HG03159 (cell line): ENCODE measurements around the gene RUNDC3A.
A peak's percentile ranks its signal among the peaks of the same experiment; 100 is the strongest.
"Not testable (repeated sequence)": the region's sequence is repeated elsewhere in the genome, so short reads cannot be mapped to it uniquely, and the experiment has no call there.

ENCODE experiments used
- ATAC-seq: cut with Tn5 transposase; IDR thresholded peaks from one replicate; pipeline ENCODE4 v1.9.1; 2021; ENCODE audit warnings: mild to moderate bottlenecking, moderate library complexity; ENCODE audit not compliant: unreplicated experiment

Gene RUNDC3A

DNA sequence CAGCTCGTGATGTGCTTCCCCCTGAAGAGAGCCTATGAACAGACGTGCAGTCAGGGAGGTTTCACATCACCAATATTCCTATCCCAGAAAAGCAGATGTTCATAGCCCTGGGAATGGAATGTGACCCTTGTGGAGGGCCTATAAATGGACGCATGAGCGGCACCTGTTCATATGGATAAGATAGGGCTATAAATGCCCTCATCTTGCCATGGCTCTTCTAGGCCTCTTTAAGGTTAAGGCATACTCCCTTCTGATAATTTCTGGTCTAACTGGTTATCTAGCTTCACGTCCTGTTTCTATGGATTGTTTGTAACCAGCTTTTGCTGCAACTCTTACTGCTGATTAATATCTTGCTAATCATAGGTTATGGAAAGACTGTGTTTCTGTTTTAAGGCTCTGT, 32.2 kb downstream of the RUNDC3A start:
- not testable (repeated sequence) for ATAC-seq

DNA sequence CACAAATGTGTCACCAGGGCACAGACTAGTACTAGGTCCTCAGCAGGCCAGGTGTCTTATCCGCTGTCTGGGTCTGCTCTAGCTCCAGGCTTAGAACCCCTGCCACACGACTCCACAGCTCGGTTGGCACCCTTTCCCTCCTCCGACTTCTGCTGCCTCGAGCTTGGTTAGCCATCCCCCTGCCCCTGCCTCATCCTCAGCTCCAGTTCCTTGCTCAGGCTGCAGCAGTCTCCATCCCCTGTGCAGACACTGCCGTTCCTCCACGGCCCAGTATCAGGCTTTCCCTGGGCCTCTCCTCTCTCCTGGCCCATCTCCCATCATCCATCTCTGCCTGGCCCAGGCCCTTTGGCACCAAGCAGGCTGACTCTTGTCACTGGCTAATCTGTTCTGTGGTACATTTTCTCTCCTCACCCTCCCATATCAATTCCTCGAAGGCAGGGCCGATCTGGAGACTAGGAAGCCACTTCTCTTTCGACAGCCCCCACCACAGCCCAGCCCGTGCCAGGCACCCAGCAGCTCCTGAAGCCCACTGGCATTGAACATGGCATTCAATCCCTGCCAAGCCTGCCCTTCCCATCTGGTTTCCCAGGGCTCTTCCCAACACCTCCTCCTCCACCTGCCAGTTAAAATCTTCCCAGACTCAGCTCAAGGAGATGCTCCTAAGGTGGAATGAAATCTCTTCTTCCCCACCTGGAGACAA, 35.3 kb downstream of the RUNDC3A start:
- no peak for ATAC-seq

GRCh38 chr17:44344939-44345453, 36.6 kb downstream of the RUNDC3A start, which contains the start of gene GRN:
Gene GRN, plus strand, starts transcription at chr17:44345302. Its CDS starts 3,863 bp downstream, at chr17:44349165.
- peak; percentile 65 for ATAC-seq

- no peak for ATAC-seq
Measured at GRCh38 chr17:44345454-44346026, 37.1 kb downstream of the RUNDC3A start.

DNA sequence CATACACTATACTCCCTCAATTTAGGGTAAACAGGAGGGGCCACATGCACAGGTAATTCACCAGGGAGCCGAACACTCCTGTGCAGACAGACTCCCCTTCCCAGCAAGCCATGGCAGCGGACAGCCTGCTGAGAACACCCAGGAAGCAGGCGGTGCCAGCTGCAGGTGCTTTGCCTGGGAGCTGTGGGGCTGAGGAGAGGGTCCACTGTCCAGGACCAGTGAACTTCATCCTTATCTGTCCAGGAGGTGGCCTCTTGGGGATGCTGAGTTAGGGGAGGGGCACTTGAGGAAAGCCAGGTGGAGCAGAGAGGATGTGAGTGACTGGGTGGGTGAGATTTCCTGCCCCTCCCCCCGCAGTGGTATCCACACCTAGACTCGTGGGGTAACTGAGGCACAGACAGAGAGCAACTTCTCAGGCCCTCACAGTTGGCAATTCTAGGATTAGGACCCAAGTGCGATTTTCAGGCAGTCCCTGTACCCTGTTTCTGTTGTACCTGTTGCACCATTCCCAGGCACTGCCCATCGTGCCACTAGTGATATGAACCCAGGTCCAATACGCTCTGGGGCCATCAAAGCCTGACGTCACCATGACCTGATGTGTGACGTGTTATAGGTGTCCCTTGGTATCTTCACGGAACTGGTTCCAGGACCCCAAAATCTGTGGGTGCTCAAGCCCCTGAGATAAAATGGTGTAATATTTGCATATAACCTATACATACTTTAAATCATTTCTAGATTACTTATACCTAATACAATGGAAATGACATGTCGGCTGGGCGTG, 37.9 kb downstream of the RUNDC3A start:
- ATAC-seq, result no peak

- not testable (repeated sequence) for ATAC-seq
Measured at GRCh38 chr17:44347206-44348055, 39.0 kb downstream of the RUNDC3A start.

DNA sequence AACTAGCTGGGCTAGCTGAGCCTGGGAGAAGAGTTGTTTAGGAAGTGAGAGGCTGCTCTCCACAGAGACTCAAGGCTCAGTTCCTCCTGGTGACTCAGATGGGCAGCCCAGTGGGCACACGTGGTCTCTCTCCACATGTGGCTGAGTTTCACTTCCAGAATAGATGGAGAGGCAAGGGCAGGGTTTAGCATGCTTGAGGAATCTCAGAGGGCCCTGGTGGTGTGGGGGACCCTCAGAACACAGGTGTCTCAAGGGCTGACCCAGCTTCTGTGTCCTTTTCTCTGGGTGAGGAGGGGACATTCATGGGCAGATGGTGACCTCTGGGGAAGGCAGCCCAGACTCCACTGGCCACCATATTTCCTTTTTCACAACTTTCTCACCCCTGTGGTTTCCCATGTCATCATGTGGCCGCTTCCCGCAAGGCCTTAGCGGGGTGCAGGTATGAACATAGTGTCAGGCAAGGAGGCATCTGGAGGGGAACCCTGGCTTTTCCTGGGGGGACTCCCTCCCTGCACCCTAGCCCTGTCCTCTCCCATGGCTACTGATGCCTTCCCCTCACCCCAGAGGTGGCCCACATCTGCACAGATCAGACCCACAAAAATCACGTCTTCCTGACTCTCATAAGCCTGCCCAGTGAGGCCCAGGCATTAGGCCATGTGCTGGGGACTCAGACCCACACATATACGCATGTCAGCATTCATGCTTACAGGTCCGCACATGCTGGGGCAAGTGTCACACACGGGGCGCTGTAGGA, 40.0 kb downstream of the RUNDC3A start:
- peak; percentile 55 for ATAC-seq

- ATAC-seq, result no peak
Measured at GRCh38 chr17:44348988-44349364, 40.6 kb downstream of the RUNDC3A start.

- no peak for ATAC-seq
Measured at GRCh38 chr17:44349553-44350070, 41.2 kb downstream of the RUNDC3A start.

DNA sequence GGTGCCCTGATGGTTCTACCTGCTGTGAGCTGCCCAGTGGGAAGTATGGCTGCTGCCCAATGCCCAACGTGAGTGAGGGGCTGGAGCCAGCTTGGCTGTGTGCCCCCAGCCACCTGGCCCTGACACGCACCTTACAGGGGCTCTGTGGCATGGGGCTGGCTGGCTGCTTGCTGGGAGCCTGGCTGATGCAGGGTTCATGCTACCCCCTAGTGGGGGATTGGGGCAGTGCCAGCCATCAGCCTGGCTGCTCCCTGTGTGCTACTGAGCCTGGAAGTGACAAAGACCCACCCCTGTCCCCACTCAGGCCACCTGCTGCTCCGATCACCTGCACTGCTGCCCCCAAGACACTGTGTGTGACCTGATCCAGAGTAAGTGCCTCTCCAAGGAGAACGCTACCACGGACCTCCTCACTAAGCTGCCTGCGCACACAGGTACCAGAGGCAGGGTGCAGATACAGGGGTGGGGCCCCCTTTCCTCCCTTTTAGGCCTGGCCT, 42.4 kb downstream of the RUNDC3A start:
- ATAC-seq, result no peak

DNA sequence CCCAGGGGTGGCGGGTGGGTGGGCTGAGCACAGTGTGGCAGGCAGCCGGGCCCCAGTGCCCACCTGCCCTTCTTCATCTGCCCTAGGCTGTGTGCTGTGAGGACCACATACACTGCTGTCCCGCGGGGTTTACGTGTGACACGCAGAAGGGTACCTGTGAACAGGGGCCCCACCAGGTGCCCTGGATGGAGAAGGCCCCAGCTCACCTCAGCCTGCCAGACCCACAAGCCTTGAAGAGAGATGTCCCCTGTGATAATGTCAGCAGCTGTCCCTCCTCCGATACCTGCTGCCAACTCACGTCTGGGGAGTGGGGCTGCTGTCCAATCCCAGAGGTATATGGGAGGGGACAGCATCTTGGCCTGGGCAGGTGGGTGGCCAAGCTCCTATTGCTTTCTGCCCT, 43.1 kb downstream of the RUNDC3A start:
- no peak for ATAC-seq

- no peak for ATAC-seq
Measured at GRCh38 chr17:44351961-44352827, 43.8 kb downstream of the RUNDC3A start.

DNA sequence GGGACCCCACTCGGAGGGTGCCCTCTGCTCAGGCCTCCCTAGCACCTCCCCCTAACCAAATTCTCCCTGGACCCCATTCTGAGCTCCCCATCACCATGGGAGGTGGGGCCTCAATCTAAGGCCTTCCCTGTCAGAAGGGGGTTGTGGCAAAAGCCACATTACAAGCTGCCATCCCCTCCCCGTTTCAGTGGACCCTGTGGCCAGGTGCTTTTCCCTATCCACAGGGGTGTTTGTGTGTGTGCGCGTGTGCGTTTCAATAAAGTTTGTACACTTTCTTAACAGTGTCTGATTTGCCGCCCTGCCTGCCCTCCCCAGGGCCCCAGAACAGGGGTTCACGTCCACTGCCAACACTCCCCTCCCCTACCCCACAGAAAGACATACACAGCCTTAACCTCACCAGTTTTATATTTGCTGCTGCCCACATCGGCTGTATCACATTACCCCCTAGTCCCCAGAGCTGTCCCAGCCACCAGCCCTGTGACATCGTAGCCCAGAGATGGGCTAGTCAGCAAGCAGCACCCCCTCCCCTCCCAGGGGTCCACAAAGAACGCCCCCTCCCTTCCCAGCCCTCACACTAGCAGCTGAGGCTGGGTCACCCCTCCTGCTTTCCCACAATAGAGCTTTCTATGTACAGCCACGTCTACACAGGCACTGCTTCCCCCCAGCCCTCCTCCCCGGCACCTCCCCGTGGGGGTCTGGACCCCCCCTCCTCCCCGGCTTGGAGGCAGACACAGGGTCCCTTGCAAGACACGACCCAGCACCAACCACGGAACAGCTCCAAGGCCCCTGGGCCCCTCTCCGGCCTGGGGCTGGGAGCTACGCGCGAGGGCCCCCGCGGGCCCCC, 44.6 kb downstream of the RUNDC3A start:
- no peak for ATAC-seq

DNA sequence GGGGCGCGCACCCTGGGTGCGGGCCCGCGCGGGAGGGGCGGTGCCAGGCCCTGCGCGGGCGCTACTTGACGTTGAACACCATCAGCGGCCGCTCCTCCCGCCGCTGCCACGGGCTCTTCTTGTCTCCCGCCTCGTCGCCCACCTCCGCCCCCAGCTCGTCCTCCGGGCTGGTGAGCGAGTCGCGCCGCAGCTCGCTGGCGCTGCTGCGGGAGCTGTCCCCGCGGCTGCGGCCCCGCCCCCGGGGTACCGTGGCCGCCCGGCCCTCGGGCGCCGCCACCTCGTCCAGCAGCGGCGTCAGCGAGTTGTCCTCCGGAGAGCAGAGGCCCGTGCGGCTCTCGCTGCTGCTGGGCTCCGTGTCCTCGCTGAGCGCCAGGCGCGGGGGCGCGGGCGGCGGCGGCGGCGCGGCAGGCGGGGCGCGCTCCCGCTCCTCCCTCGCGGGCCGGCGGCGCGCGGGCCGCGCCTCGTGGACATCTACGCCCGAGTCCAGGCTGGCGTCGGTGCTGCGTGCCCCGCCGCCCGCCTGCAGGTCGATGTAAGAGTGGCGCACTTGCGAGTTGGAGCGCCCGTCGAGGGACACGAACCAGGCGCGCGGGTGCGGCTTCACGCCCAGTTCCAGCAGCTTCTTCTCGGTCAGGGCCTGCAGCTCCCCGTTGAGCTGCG, 45.4 kb downstream of the RUNDC3A start:
- ATAC-seq, result no peak

- no peak for ATAC-seq
Measured at GRCh38 chr17:44354582-44355561, 46.5 kb downstream of the RUNDC3A start.

DNA sequence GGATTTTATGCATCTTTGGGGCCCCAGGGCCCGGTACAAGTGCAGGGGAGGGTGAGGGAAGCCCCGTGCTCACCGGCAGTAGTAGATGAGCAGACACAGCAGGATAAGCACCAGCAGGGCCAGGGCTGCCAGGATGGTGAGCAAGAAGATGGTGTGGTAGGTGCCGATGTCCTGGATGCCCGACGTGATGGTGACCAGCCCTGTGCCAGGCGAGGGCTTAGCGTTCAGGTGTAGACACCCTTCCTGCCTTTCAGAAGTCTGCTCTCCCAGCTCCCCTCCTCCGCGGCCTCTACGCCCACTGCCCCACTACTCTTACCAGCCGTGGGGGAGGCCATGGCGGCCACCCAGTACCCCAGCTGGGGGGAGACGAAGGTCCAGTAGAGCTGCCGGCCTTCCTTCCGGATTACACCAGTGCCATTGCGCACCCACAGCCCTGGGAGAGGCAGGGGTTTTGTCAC, 47.3 kb downstream of the RUNDC3A start:
- no peak for ATAC-seq
